GM12891 (cell line): ENCODE results near the gene SYT17.

Experiments used
- POLR2A ChIP-seq: IDR thresholded peaks from 2 replicates; pipeline ENCODE4 v1.6.1; 2011; ENCODE audit warnings: low read depth, low read length, control low read depth
- POLR2AphosphoS5 ChIP-seq: IDR thresholded peaks from 2 replicates; pipeline ENCODE4 v1.6.1; 2011; ENCODE audit warnings: low read depth, low read length, control low read depth
- TAF1 ChIP-seq: IDR thresholded peaks from 2 replicates; pipeline ENCODE4 v1.6.1; 2011; ENCODE audit warnings: low read depth, low read length, control low read depth

DNA sequence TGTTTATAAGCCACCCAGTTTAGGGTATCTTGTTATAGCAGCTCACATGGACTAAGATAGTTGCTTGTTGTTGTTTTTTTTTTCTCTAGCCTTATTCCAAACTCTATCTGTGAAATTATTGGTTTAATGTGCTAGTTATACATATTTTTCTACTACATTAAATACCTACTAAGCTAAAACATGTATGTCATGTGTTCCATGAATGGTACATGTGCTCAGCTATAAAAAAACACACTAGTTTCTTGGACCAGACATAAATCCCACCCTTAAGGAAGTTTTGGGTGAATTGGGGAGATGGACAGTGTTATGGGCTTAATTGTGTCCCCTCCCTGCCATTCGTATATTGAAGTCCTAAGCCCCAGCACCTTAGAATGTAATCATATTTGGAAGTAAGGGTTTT lies 34.4 kb upstream of the SYT17 start:
- TF ChIP-seq POLR2AphosphoS5, result no peak
- no peak for TF ChIP-seq POLR2A
- TF ChIP-seq TAF1, result no peak
